GM23338 (cell line): ENCODE data around the gene PPP2R2B. TPM values are rescaled to one million over a fixed set of nuclear protein-coding genes. Genes with fewer than 3 reads are reported as not detected.

Source experiments
- ATAC-seq: fragments of 200-7000 bp; cut with Tn5 transposase; 3 replicates; pipeline ENCODE4 v1.9.1; 2020
- DNase-seq: peaks from one replicate; pipeline ENCODE4 v3.0.0-alpha.2; 2015; ENCODE audit warnings: low spot score
- H2AFZ ChIP-seq: fragments of 200-600 bp; sonication (generic); 2 replicates; pipeline ENCODE4 v1.8.0; 2016; ENCODE audit warnings: antibody characterized with exemption, mild to moderate bottlenecking, moderate library complexity
- H3F3A ChIP-seq: fragments of 200-600 bp; sonication (generic); replicated peaks from 2 replicates; pipeline ENCODE4 v1.8.0; 2017; ENCODE audit warnings: antibody characterized with exemption, mixed run types, low read depth
- H3K27ac ChIP-seq: fragments of 200-600 bp; sonication (generic); 2 replicates; pipeline ENCODE4 v1.6.1; 2016; ENCODE audit warnings: low read depth
- H3K27me3 ChIP-seq: fragments of 200-600 bp; sonication (generic); 2 replicates; pipeline ENCODE4 v1.8.0; 2016; ENCODE audit warnings: mild to moderate bottlenecking, mixed run types, moderate library complexity; ENCODE audit not compliant: insufficient read depth
- H3K36me3 ChIP-seq: fragments of 200-600 bp; sonication (generic); 2 replicates; pipeline ENCODE4 v1.8.0; 2016; ENCODE audit warnings: mild to moderate bottlenecking; ENCODE audit not compliant: insufficient read depth
- H3K4me1 ChIP-seq: fragments of 200-600 bp; sonication (generic); 2 replicates; pipeline ENCODE4 v1.8.0; 2016; ENCODE audit warnings: mild to moderate bottlenecking, moderate library complexity; ENCODE audit not compliant: insufficient read depth
- H3K4me2 ChIP-seq: fragments of 200-600 bp; sonication (generic); 2 replicates; pipeline ENCODE4 v1.7.1; 2017; ENCODE audit warnings: mixed run types
- H3K4me3 ChIP-seq: fragments of 200-600 bp; sonication (generic); 2 replicates; pipeline ENCODE4 v1.6.1; 2016; ENCODE audit warnings: mixed run types
- H3K79me2 ChIP-seq: fragments of 200-600 bp; sonication (generic); replicated peaks from 2 replicates; pipeline ENCODE4 v1.8.0; 2017; ENCODE audit warnings: mild to moderate bottlenecking; ENCODE audit not compliant: insufficient read depth
- H3K9me2 ChIP-seq: fragments of 200-600 bp; sonication (generic); 2 replicates; pipeline ENCODE4 v1.8.0; 2017; ENCODE audit not compliant: insufficient read depth
- H4K20me1 ChIP-seq: fragments of 200-600 bp; sonication (generic); replicated peaks from 2 replicates; pipeline ENCODE4 v1.8.0; 2017; ENCODE audit warnings: mild to moderate bottlenecking; ENCODE audit not compliant: insufficient read depth
- H3K27ac Mint-ChIP-seq: 2 replicates; pipeline ENCODE4 v1.8.0; 2020; ENCODE audit warnings: inconsistent platforms, mild to moderate bottlenecking, moderate library complexity, mixed read lengths
- H3K27me3 Mint-ChIP-seq: 3 replicates; pipeline ENCODE4 v1.8.0; 2022; ENCODE audit warnings: low read depth, mild to moderate bottlenecking, moderate library complexity, mixed read lengths, inconsistent platforms; ENCODE audit not compliant: insufficient read depth, poor library complexity
- H3K36me3 Mint-ChIP-seq: 3 replicates; pipeline ENCODE4 v1.8.0; 2021; ENCODE audit warnings: low read depth, mild to moderate bottlenecking, inconsistent platforms, moderate library complexity, mixed read lengths
- H3K4me1 Mint-ChIP-seq: 3 replicates; pipeline ENCODE4 v1.8.0; 2020; ENCODE audit warnings: mild to moderate bottlenecking, inconsistent platforms, mixed read lengths
- H3K4me3 Mint-ChIP-seq: 3 replicates; pipeline ENCODE4 v1.8.0; 2021; ENCODE audit warnings: moderate library complexity, mild to moderate bottlenecking, inconsistent platforms, mixed read lengths
- H3K9me3 Mint-ChIP-seq: 3 replicates; pipeline ENCODE4 v1.8.0; 2020; ENCODE audit warnings: moderate library complexity, mild to moderate bottlenecking, inconsistent platforms, mixed read lengths
- CREB1 ChIP-seq: fragments of 250-450 bp; sonication (Bioruptor Pico); IDR thresholded peaks from 2 replicates; pipeline ENCODE4 v1.5.0; 2020; ENCODE audit warnings: low read depth, mild to moderate bottlenecking, moderate library complexity
- CTCF ChIP-seq, 2 experiments: fragments of 200-600 bp in 1 of 2; sonication (generic) in 1 of 2; conservative IDR thresholded peaks; 2 replicates each; pipeline versions ENCODE4 v1.5.1 to v1.6.1; 2016 to 2017; ENCODE audit warnings: antibody characterized with exemption in 2 of 2, low read depth in 2 of 2, mild to moderate bottlenecking in 2 of 2, moderate library complexity in 1 of 2
- ETS1 ChIP-seq: IDR thresholded peaks from 2 replicates; pipeline ENCODE4 v1.6.1; 2016; ENCODE audit warnings: antibody characterized with exemption
- EZH2 ChIP-seq: fragments of 200-600 bp; sonication (generic); IDR thresholded peaks from one replicate; pipeline ENCODE4 v1.8.0; 2017; ENCODE audit warnings: antibody characterized with exemption, mild to moderate bottlenecking, low read depth; ENCODE audit not compliant: unreplicated experiment
- EZH2phosphoT487 ChIP-seq: fragments of 200-600 bp; sonication (generic); IDR thresholded peaks from one replicate; pipeline ENCODE4 v1.8.1; 2018; ENCODE audit warnings: antibody characterized with exemption; ENCODE audit not compliant: unreplicated experiment
- JUNB ChIP-seq: IDR thresholded peaks from one replicate; pipeline ENCODE4 v1.6.1; 2016; ENCODE audit warnings: antibody characterized with exemption; ENCODE audit not compliant: unreplicated experiment
- NANOG ChIP-seq: IDR thresholded peaks from 2 replicates; pipeline ENCODE4 v1.6.1; 2016; ENCODE audit warnings: antibody characterized with exemption, borderline replicate concordance
- POLR2AphosphoS5 ChIP-seq: IDR thresholded peaks from 2 replicates; pipeline ENCODE4 v1.6.1; 2016; ENCODE audit warnings: antibody characterized with exemption, low read depth
- STAT1 ChIP-seq: IDR thresholded peaks from one replicate; pipeline ENCODE4 v1.6.1; 2016; ENCODE audit warnings: antibody characterized with exemption; ENCODE audit not compliant: unreplicated experiment
- ZNF114 ChIP-seq: fragments of 250-450 bp; sonication (Bioruptor Pico); IDR thresholded peaks from 2 replicates; pipeline ENCODE4 v1.5.0; 2020; ENCODE audit warnings: mild to moderate bottlenecking, moderate library complexity
- ZNF331 ChIP-seq: fragments of 250-450 bp; sonication (Bioruptor Pico); IDR thresholded peaks from 2 replicates; pipeline ENCODE4 v1.5.0; 2020; ENCODE audit warnings: low read depth, mild to moderate bottlenecking, moderate library complexity
- ZNF462 ChIP-seq: fragments of 250-450 bp; sonication (Bioruptor Pico); IDR thresholded peaks from 2 replicates; pipeline ENCODE4 v1.5.0; 2020; ENCODE audit warnings: mild to moderate bottlenecking, moderate library complexity
- polyA plus RNA-seq: library from polyadenylated mRNA; unstranded; fragments of >200 nt; fragmentation: Nextera tagmentation; extraction: Ambion mirVana; gene quantifications from 2 replicates; pipeline ENCODE4 v1.2.1, GENCODE V29; 2016
- total RNA-seq: library from RNA; depleted of rRNA; stranded (reverse); fragments of >200 nt; shearing (Covaris generic); gene quantifications from 2 replicates; pipeline ENCODE4 v1.2.3, GENCODE V29; 2014

The PPP2R2B gene
- total and polyA plus RNA-seq, 2 experiments from 2014 or later = 21.3 to 33.9 TPM

- no peak for TF ChIP-seq CTCF (conservative IDR thresholded peaks at IDR 0.05; ENCODE audit: low read depth in 2 of 2)
- TF ChIP-seq EZH2phosphoT487 = no peak
- no peak for TF ChIP-seq ETS1
- TF ChIP-seq STAT1 = no peak
- no peak for TF ChIP-seq ZNF114 (CRISPR knock-in tag)
These were observed 218.1 kb downstream of the PPP2R2B start (continued) for GRCh38 chr5:146660376-146660960.

- peaks cover 4% of the 10 kb centered on the region for H3K27me3 Mint-ChIP-seq
- H3K9me3 Mint-ChIP-seq = no peaks in the 10 kb centered on the region
- Histone ChIP-seq H3K4me3 (no peak overlapping the region), H3K9me2 (no peaks in the 10 kb centered on the region), H3K27me3 (no peaks in the 10 kb centered on the region), H3K36me3 (no peaks in the 10 kb centered on the region), H3K4me1 (peaks cover 12% of the 10 kb centered on the region), H3F3A (no peaks in the 10 kb centered on the region), H3K4me2 (peak overlapping the region; percentile 34), H4K20me1 (no peaks in the 10 kb centered on the region), H3K79me2 (no peaks in the 10 kb centered on the region), H2AFZ (no peak overlapping the region), H3K27ac (no peak overlapping the region)
- H3K4me3 Mint-ChIP-seq = no peak overlapping the region
- DNase-seq (no peak), ATAC-seq (no peak)
- peaks cover 18% of the 10 kb centered on the region for H3K4me1 Mint-ChIP-seq
- peaks cover 5% of the 10 kb centered on the region for H3K36me3 Mint-ChIP-seq
- no peak overlapping the region for H3K27ac Mint-ChIP-seq
- TF ChIP-seq EZH2phosphoT487 (no peak), NANOG (no peak), ETS1 (no peak), POLR2AphosphoS5 (no peak), CTCF (conservative IDR thresholded peaks at IDR 0.05; ENCODE audit: low read depth in 2 of 2) (no peak), ZNF114 (CRISPR knock-in tag) (no peak), EZH2 (no peak), CREB1 (CRISPR knock-in tag) (no peak), STAT1 (no peak), ZNF462 (CRISPR knock-in tag) (no peak), ZNF331 (no peak), JUNB (no peak)
These were observed 218.6 kb downstream of the PPP2R2B start for GRCh38 chr5:146659961-146660360.
